ENCODE results near the gene CELA2B.

The CELA2B gene

DNA sequence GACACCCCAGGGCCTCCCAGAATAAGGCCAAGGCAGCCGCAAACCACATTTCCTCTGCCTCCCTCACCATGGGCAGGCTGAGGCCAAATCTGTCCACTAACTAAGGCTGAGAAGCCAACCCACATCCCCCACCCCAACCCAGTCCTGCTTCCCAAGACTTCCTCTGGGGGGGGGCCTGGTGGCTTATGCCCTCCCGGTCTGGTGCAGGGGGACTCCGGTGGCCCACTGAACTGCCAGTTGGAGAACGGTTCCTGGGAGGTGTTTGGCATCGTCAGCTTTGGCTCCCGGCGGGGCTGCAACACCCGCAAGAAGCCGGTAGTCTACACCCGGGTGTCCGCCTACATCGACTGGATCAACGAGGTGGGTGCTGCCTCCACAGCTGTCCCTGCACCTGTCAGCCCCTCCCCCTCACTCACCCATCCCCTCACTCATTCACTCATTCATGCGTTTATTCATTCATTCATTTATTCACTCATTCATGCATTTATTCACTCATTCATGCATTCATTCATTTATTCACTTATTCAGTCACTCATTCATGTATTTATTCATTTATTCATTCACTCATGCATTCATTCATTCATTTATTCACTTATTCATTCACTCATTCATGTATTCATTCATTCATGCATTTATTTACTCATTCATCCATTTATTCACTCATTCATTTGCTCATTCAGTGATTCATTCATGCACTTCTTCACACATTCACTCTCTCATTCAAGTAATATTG is 30.3 kb upstream of the CELA2B start:
- no peaks in the 10 kb centered on the region for H3K4me1 ChIP-seq (ENCODE audit: control insufficient read depth, insufficient read depth, low read length)
- no peak overlapping the region for H3K9ac ChIP-seq (ENCODE audit: low read depth, low read length)
- no peaks in the 10 kb centered on the region for H3K36me3 ChIP-seq (ENCODE audit: control insufficient read depth, insufficient read depth, low read length)
- no peaks in the 10 kb centered on the region for H3K27me3 ChIP-seq (ENCODE audit: control insufficient read depth, insufficient read depth, low read length)
- H3K9me3 ChIP-seq (ENCODE audit: control insufficient read depth, insufficient read depth, low read length), result no peaks in the 10 kb centered on the region
- no peak overlapping the region for H3K4me3 ChIP-seq (ENCODE audit: low read depth, low read length)
- no peak overlapping the region for H3K27ac ChIP-seq (ENCODE audit: low read depth, low read length)

DNA sequence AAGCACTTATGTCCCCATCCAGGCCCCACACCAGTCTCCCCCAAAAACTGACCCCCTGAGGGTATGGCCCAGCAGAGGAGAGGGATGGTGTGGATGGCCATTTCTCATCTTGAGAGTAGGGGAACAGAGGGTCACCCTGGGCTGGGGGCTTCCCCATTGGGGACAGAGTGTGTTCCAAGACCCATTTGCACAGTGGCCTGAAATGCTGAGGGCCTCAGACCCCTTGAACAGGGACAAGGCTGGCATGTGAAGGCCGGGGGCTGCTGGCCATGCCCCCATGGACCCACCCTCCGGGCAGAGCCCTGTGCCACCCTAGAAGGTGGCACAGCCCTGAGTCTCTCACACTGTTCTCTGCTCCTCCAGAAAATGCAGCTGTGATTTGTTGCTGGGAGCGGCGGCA is 29.7 kb upstream of the CELA2B start:
- Histone ChIP-seq H3K27ac (ENCODE audit: low read depth, low read length) (no peak overlapping the region), H3K4me1 (ENCODE audit: control insufficient read depth, insufficient read depth, low read length) (no peaks in the 10 kb centered on the region), H3K4me3 (ENCODE audit: low read depth, low read length) (no peak overlapping the region), H3K36me3 (ENCODE audit: control insufficient read depth, insufficient read depth, low read length) (no peaks in the 10 kb centered on the region), H3K27me3 (ENCODE audit: control insufficient read depth, insufficient read depth, low read length) (no peaks in the 10 kb centered on the region), H3K9ac (ENCODE audit: low read depth, low read length) (no peak overlapping the region), H3K9me3 (ENCODE audit: control insufficient read depth, insufficient read depth, low read length) (no peaks in the 10 kb centered on the region)

DNA sequence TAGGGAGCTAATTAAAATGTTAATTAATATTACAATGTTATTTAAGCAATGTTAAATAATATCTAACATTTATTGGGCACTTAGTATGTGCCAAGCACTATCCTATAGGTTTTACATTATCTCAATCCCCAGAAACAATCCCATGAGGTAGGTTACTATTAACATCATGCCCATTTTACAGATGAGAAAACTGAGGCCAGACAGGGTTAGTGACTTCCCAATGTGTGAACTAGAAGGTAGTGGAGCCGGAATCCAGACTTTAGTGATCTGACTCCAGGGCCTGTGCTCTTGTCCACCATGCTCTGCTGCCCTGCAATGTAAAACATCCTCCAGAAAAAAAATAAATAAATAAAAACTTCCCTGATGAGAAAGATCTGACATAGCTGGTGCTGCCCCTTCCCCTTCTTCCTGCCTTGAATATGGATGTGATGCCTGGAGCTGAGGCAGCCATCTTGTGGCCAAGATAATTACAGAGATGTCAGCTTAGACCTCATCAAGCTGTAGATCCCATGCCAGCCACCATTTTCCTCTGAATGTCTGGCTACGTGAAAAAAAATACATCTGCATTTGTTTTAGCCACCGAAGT is 26.9 kb upstream of the CELA2B start:
- H3K27ac ChIP-seq (ENCODE audit: low read depth, low read length), result no peak overlapping the region
- H3K9me3 ChIP-seq (ENCODE audit: control insufficient read depth, insufficient read depth, low read length), result no peaks in the 10 kb centered on the region
- no peak overlapping the region for H3K4me3 ChIP-seq (ENCODE audit: low read depth, low read length)
- H3K9ac ChIP-seq (ENCODE audit: low read depth, low read length), result no peak overlapping the region
- no peaks in the 10 kb centered on the region for H3K4me1 ChIP-seq (ENCODE audit: control insufficient read depth, insufficient read depth, low read length)
- no peaks in the 10 kb centered on the region for H3K27me3 ChIP-seq (ENCODE audit: control insufficient read depth, insufficient read depth, low read length)
- H3K36me3 ChIP-seq (ENCODE audit: control insufficient read depth, insufficient read depth, low read length), result no peaks in the 10 kb centered on the region

DNA sequence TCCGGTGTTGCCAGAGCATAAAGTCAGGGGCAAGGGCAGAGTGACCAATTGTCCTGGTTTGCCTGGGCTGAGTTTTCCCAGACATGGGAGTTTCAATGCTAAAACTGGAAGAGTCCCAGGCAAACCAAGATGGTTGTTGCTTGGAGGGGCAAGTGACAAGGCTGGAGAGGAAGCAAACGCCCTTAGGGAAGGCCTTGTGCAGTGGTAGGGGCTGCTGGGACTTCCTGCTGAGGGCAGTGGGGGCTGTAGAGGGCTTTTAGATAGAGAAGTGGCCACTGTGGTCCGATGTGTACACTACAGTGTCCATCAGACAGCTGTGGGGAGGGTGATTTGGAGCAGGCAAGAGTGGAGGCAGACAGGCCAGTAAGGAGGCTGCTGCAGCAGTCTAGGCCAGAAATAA is 26.3 kb upstream of the CELA2B start:
- H3K36me3 ChIP-seq (ENCODE audit: control insufficient read depth, insufficient read depth, low read length), result no peaks in the 10 kb centered on the region
- H3K9me3 ChIP-seq (ENCODE audit: control insufficient read depth, insufficient read depth, low read length), result no peaks in the 10 kb centered on the region
- H3K4me1 ChIP-seq (ENCODE audit: control insufficient read depth, insufficient read depth, low read length), result no peaks in the 10 kb centered on the region
- no peak overlapping the region for H3K27ac ChIP-seq (ENCODE audit: low read depth, low read length)
- H3K4me3 ChIP-seq (ENCODE audit: low read depth, low read length), result no peak overlapping the region
- H3K9ac ChIP-seq (ENCODE audit: low read depth, low read length), result no peak overlapping the region
- H3K27me3 ChIP-seq (ENCODE audit: control insufficient read depth, insufficient read depth, low read length), result no peaks in the 10 kb centered on the region

DNA sequence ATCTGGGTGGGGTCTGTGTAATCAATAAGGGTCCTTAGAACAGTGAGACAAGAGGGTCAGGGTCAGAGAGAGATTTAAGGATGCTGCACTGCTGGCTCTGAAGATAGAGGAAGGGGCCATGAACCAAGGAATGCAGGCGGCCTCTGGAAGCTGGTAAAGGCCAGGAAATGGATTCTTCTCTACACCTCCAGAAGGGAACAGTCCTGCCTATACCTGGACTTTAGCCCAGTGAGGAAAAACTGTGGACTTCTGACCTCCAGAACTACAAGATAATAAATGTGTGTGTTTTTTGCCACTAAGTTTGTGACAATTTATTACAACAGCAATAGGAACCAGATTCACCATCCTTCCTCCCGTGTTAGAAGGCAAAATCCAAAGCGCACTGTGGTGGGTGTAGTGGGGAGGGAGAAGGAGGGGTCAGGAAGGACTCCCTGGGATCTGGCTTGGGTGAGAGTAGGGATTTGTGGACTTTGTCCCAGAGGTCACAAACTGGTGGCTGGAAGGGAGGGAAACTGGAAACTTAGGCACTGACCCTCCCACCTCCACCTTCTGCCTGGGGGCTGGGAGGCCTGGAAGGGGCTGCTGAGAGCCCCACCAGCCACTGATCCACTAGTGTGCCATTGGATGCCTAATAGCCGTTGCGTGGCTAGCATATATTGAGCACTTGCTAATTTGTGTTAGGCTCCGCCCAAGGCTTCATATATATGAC is 24.7 kb upstream of the CELA2B start:
- no peaks in the 10 kb centered on the region for H3K36me3 ChIP-seq (ENCODE audit: control insufficient read depth, insufficient read depth, low read length)
- H3K4me3 ChIP-seq (ENCODE audit: low read depth, low read length), result no peak overlapping the region
- H3K27me3 ChIP-seq (ENCODE audit: control insufficient read depth, insufficient read depth, low read length), result no peaks in the 10 kb centered on the region
- no peak overlapping the region for H3K9ac ChIP-seq (ENCODE audit: low read depth, low read length)
- H3K4me1 ChIP-seq (ENCODE audit: control insufficient read depth, insufficient read depth, low read length), result no peaks in the 10 kb centered on the region
- no peak overlapping the region for H3K27ac ChIP-seq (ENCODE audit: low read depth, low read length)
- H3K9me3 ChIP-seq (ENCODE audit: control insufficient read depth, insufficient read depth, low read length), result no peaks in the 10 kb centered on the region

DNA sequence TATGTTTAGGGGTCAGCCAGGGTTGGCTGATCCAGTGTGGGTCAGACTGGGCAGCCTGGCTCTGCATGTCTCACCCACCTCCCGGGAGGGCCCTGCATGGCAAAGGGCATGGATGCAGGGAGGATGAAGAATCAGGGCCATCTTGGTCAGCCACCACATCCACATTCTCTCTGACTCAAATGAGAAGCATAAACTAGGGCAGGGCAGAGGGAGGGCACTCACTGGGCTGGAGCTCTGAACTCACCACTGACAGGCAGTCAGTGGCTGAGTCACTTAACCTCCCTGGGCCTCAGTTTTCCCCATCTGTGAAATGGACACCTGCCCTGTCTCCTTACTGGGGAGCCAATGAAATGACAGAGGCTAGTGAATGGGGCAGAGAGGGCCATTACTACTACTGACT is 23.7 kb upstream of the CELA2B start:
- Histone ChIP-seq H3K36me3 (ENCODE audit: control insufficient read depth, insufficient read depth, low read length) (no peaks in the 10 kb centered on the region), H3K4me3 (ENCODE audit: low read depth, low read length) (no peak overlapping the region), H3K27ac (ENCODE audit: low read depth, low read length) (no peak overlapping the region), H3K9ac (ENCODE audit: low read depth, low read length) (no peak overlapping the region), H3K9me3 (ENCODE audit: control insufficient read depth, insufficient read depth, low read length) (no peaks in the 10 kb centered on the region), H3K27me3 (ENCODE audit: control insufficient read depth, insufficient read depth, low read length) (no peaks in the 10 kb centered on the region), H3K4me1 (ENCODE audit: control insufficient read depth, insufficient read depth, low read length) (no peaks in the 10 kb centered on the region)

DNA sequence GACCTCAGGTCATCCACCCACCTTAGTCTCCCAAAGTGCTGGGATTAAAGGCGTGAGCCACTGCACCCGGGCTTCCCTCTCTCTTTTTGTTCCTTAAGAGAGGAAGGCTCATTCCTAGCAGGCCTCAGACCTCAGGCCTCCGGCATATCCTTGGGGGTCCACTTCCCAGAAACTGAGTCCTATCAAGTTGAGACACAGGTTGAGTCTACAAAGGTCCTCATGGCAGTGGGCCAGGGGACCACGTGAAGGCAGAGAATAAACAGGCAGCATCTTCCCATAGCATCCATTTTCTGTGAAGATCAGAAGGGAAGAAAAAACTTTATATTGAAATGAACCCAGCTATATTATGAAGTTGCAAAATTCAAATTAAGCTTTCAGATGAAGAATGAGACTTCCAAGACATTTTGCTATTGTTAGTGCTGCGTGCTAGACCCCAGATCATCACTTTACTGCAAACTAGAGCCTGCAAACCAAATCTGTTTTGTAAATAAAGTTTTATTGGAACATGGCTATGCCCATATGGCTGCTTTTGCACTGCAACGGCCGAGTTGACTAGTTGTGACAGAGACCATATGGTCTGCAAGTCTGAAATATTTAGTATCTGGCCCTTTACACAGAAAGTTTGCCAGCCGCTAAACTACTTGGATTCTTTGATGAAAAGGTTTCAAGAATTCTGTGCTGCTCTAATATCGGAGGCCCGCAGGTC is 22.9 kb upstream of the CELA2B start:
- Histone ChIP-seq H3K9me3 (ENCODE audit: control insufficient read depth, insufficient read depth, low read length) (no peaks in the 10 kb centered on the region), H3K4me1 (ENCODE audit: control insufficient read depth, insufficient read depth, low read length) (no peaks in the 10 kb centered on the region), H3K4me3 (ENCODE audit: low read depth, low read length) (no peak overlapping the region), H3K9ac (ENCODE audit: low read depth, low read length) (no peak overlapping the region), H3K27ac (ENCODE audit: low read depth, low read length) (no peak overlapping the region), H3K36me3 (ENCODE audit: control insufficient read depth, insufficient read depth, low read length) (no peaks in the 10 kb centered on the region), H3K27me3 (ENCODE audit: control insufficient read depth, insufficient read depth, low read length) (no peaks in the 10 kb centered on the region)

DNA sequence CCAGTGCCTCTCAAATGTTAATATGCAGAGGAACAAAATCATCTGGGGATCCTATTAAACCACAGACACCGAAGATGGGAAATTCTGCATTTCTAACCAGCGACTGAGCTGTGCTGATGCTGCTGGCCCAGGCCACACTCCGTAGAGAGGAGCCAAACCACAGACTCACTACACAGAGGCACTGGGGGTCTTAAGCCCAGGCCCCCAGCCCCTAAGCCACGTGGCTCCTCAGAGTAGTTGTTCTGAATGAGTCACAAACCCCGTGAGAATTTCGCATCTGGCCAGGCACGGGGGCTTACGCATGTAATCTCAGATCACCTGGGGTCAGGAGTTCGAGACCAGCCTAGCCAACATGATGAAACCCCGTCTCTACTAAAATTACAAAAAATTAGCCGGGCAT is 22.2 kb upstream of the CELA2B start:
- H3K9ac ChIP-seq (ENCODE audit: low read depth, low read length), result no peak overlapping the region
- no peak overlapping the region for H3K27ac ChIP-seq (ENCODE audit: low read depth, low read length)
- H3K4me3 ChIP-seq (ENCODE audit: low read depth, low read length), result no peak overlapping the region
- H3K36me3 ChIP-seq (ENCODE audit: control insufficient read depth, insufficient read depth, low read length), result no peaks in the 10 kb centered on the region
- no peaks in the 10 kb centered on the region for H3K4me1 ChIP-seq (ENCODE audit: control insufficient read depth, insufficient read depth, low read length)
- H3K9me3 ChIP-seq (ENCODE audit: control insufficient read depth, insufficient read depth, low read length), result no peaks in the 10 kb centered on the region
- H3K27me3 ChIP-seq (ENCODE audit: control insufficient read depth, insufficient read depth, low read length), result no peaks in the 10 kb centered on the region

DNA sequence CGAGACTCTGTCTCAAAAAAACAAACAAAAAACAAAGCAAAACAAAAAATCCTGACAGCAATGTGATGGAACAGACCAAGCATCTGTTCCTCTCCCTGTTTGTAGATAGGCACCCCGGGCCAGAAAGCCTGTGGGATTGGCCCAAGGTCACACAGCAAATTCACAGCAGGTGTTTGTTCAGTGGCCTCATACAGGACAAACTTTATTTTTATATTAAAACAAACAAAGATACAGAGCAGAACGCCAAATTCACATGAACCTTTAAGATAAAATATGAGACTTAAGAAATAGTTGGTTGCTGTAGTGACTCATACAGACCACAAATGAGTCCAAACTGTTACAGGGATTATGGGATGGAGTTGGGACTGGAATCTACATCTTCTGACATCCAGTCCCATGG is 21.6 kb upstream of the CELA2B start:
- Histone ChIP-seq H3K4me1 (ENCODE audit: control insufficient read depth, insufficient read depth, low read length) (no peaks in the 10 kb centered on the region), H3K27me3 (ENCODE audit: control insufficient read depth, insufficient read depth, low read length) (no peaks in the 10 kb centered on the region), H3K27ac (ENCODE audit: low read depth, low read length) (no peak overlapping the region), H3K9me3 (ENCODE audit: control insufficient read depth, insufficient read depth, low read length) (no peaks in the 10 kb centered on the region), H3K4me3 (ENCODE audit: low read depth, low read length) (no peak overlapping the region), H3K9ac (ENCODE audit: low read depth, low read length) (no peak overlapping the region), H3K36me3 (ENCODE audit: control insufficient read depth, insufficient read depth, low read length) (no peaks in the 10 kb centered on the region)

DNA sequence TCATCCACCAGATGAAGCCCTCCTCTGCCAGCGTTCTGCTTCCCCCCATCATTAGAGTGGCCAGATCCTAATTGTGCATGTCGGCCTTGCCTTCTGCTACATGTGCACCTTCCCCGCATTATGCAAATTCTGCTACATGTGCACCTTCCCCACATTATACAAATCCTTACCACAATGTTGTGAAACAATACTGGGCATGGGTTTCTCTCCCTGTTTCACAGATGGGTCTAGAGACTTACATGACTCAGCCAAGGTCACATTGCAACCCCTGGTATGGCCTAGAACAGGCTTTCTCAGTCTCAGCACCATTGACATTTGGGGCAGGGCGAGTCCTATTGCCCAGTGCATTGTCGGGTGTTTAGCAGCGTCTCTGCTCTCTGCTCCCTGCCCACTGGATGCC is 20.4 kb upstream of the CELA2B start:
- no peak overlapping the region for H3K27ac ChIP-seq (ENCODE audit: low read depth, low read length)

More for the DNA sequence above, 20.4 kb upstream of the CELA2B start:
- H3K9me3 ChIP-seq (ENCODE audit: control insufficient read depth, insufficient read depth, low read length), result no peaks in the 10 kb centered on the region
- no peaks in the 10 kb centered on the region for H3K4me1 ChIP-seq (ENCODE audit: control insufficient read depth, insufficient read depth, low read length)
- H3K36me3 ChIP-seq (ENCODE audit: control insufficient read depth, insufficient read depth, low read length), result no peaks in the 10 kb centered on the region
- no peak overlapping the region for H3K4me3 ChIP-seq (ENCODE audit: low read depth, low read length)
- H3K9ac ChIP-seq (ENCODE audit: low read depth, low read length), result no peak overlapping the region
- H3K27me3 ChIP-seq (ENCODE audit: control insufficient read depth, insufficient read depth, low read length), result no peaks in the 10 kb centered on the region

All from HUES48 (cell line).